GM12872 (cell line): ENCODE data around the gene SIKE1.

Experiments used
- TF ChIP-seq, protein P1 (sequence below): IDR thresholded peaks from 3 replicates; pipeline ENCODE4 v1.5.1; 2011; ENCODE audit warnings: low read depth, mild to moderate bottlenecking, low read length, moderate library complexity; ENCODE audit not compliant: insufficient read depth

SIKE1 gene

DNA sequence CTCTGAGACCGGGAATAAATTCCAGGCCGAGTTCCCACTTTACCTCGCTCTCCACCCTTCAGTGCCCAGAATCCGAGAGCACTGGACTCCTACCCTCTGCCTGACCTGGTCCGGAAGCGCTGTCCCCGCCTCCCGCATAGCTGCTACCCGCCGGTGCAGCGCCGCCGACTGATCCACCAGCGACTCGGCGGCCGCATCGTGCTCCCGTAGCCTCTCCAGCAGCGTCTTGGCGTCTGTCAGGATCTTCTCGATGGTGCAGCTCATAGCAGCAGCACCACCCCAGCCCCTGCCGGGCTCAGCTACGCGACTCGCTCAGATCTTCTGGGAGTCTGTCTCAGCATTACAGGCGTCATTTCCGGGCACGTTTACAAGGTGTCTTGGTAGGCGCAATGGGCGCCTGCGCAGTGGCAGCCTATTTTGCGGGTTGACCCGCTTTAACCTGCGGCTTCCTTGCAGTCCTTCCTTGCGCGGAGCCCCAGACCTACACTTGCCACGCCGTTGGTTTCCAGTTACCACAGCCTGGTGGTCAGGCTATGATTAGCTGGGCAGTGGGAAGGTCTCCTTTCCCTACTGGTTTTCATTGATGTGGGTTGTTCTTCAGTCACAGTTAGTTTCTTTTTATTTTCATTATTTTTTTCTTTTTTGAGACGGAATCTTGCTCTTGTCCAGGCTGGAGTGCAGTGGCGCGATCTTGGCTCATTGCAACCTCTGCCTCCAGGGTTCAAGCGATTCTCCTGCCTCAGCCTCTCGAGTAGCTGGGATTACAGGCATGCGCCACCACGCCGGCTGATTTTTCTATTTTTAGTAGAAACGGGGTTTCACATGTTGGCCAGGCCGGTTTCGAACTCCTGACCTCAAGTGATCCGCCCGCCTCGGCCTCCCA is at the start of gene SIKE1:
SIKE1 (minus strand) TSS at position 342 of the 883 bp plus-strand sequence; CDS start at position 264, 78 bp downstream.
- TF ChIP-seq, protein P1, sequence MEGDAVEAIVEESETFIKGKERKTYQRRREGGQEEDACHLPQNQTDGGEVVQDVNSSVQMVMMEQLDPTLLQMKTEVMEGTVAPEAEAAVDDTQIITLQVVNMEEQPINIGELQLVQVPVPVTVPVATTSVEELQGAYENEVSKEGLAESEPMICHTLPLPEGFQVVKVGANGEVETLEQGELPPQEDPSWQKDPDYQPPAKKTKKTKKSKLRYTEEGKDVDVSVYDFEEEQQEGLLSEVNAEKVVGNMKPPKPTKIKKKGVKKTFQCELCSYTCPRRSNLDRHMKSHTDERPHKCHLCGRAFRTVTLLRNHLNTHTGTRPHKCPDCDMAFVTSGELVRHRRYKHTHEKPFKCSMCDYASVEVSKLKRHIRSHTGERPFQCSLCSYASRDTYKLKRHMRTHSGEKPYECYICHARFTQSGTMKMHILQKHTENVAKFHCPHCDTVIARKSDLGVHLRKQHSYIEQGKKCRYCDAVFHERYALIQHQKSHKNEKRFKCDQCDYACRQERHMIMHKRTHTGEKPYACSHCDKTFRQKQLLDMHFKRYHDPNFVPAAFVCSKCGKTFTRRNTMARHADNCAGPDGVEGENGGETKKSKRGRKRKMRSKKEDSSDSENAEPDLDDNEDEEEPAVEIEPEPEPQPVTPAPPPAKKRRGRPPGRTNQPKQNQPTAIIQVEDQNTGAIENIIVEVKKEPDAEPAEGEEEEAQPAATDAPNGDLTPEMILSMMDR: no peak

DNA sequence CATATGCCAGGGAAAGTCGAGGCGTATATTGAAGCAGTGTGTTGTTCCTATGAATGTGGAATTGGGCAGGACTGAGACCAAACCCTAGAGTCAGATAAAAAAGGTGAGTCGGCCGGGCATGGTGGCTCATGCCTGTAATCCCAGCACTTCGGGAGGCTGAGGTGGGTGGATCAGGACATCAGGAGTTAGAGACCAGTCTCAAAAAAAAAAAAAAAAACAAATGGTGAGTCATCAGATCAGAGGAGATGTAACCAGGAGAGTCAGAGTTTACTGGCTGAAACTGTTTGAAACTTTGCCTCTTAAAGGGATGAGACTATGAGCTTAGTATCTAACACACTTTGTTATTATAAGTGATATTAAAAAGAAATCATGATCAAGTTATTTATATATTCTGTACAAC is 47.8 kb upstream of the SIKE1 start:
- TF ChIP-seq, protein P1: no peak

DNA sequence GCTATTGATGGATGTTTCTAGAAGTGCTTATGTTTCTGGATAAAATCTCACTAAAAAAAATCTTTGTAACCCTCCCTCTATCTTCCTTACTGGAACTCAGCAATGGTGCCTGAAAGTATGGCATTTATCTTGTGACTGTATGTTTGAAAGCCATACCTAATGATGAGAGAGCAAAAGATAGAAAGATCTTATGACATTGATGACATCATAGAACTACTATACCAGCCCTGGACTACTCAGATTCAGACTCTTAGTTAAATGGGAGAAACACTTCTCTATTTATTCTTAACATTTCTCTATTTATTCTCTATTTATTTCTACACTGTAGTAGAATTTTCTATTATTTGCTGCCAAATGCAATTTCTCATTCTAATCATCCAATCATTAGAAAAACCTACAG is 41.5 kb upstream of the SIKE1 start:
- TF ChIP-seq, protein P1: no peak

DNA sequence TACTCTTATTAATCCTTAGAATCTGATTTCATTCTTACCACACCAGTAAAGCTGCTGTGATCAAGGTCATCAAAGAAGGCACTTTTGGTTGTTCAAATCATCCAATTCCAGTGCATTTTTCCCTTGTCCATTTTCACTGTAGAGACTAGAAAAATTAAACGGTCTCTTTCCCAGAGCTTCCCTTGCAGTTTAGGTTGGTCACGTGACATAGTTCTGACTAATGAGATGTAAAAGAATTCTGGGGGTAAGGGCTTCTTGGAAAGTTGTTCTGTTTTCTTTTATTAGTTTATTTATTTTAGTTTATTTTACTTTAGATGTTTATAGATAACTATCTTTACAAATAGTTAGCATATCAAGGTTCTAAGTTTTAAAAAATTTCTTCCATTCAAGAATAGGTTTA is 39.9 kb upstream of the SIKE1 start:
- TF ChIP-seq, protein P1: no peak

DNA sequence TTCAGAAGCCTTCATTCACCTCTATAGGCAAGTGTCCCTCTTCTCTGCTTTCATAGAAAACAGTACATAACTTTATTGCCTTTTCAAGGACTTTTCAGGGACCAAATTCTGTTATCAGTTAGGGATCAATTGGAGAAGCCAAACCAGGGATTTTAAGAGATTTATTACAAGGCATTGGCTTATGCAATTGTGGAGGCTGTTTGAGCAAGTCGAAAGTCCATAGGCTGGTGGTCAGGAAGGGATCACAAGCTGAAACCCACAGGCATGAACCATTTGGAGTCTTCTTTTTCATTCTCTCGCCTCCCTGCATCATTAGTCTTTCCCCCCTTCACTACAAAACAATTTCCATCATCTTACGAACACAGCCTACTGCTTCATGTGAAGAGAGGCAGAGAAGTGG is 39.4 kb upstream of the SIKE1 start:
- TF ChIP-seq, protein P1: no peak

DNA sequence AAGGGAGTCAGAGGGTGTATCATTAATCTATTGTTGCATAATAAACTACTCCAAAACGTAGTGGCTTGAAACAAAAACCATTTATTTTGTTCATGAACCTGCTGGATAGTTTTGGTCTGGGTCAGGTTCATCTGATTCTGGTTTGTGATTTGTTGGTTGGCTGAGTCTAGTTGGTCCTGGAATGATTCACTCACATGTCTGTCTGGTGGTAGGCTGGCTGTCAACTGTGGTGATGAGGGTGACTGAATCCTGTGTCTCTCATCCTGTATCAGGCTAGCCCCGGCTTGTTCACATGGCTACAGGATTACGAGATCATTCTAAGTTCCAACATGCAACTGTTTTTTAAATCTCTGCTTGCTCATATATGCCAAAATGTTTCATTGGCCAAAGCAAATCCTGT is 22.5 kb upstream of the SIKE1 start:
- TF ChIP-seq, protein P1: no peak

DNA sequence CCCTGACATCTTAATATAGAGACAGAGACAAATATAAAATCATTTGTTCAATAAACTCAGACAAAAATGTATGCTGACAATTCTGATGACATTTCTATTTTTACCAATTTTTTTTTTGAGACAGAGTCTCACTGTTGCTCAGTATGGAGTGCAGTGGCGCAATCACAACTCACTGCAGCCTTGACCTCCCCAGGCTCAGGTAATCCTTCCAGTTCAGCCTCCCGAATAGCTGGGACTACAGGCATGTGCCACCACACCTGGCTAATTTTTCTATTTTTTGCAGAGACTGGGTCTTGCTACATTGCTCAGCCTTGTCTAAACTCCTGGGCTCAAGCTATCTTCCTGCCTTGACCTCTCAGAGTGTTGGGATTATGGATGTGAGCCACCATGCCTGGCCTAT is 13.6 kb upstream of the SIKE1 start:
- TF ChIP-seq, protein P1: no peak
